Breast epithelium (tissue), 4 donors: Measurements from ENCODE around the gene LRRFIP1. TPM values are rescaled to one million over a fixed set of nuclear protein-coding genes. Genes with fewer than 3 reads are reported as not detected.
"Not testable (repeated sequence)": the region's sequence is repeated elsewhere in the genome, so short reads cannot be mapped to it uniquely, and the experiment has no call there.

Experiments used
- DNase-seq, 2 donors: peaks; one replicate each; pipeline ENCODE4 v3.0.0-alpha.2; 2019; ENCODE audit warnings: low spot score in 2 of 2
- H3K27ac ChIP-seq, 2 donors: fragments of 200-600 bp; sonication (generic) in 1 of 2; one replicate each; pipeline ENCODE4 v1.5.1; 2016 to 2019; ENCODE audit warnings: mild to moderate bottlenecking in 1 of 2
- H3K27me3 ChIP-seq, 2 donors: fragments of 200-600 bp; sonication (generic) in 1 of 2; one replicate each; pipeline versions ENCODE4 v1.5.1 to v1.6.0; 2017 to 2019; ENCODE audit warnings: control low read depth in 1 of 2, mild to moderate bottlenecking in 1 of 2
- H3K36me3 ChIP-seq: fragments of 200-600 bp; one replicate; pipeline ENCODE4 v1.5.1; 2019
- H3K4me1 ChIP-seq, 2 donors: fragments of 200-600 bp; sonication (generic); one replicate each; pipeline ENCODE4 v1.5.1; 2016 to 2019; ENCODE audit warnings: control low read depth in 1 of 2
- H3K4me3 ChIP-seq, 3 donors: fragments of 200-600 bp; sonication (generic); 1 replicate in 2 of 3; 2 replicates in 1 of 3; pipeline ENCODE4 v1.5.1; 2016 to 2019; ENCODE audit warnings: mild to moderate bottlenecking in 3 of 3, moderate library complexity in 2 of 3
- H3K9me3 ChIP-seq, 2 donors: fragments of 200-600 bp; sonication (generic) in 1 of 2; one replicate each; pipeline ENCODE4 v1.5.1; 2016 to 2019; ENCODE audit warnings: control low read depth in 1 of 2
- CTCF ChIP-seq, 3 donors: fragments of 450-650 bp; IDR thresholded peaks; one replicate each; pipeline ENCODE4 v1.5.1; 2016 to 2017; ENCODE audit warnings: antibody characterized with exemption in 3 of 3, mild to moderate bottlenecking in 3 of 3, moderate library complexity in 3 of 3
- POLR2A ChIP-seq: fragments of 450-650 bp; IDR thresholded peaks from one replicate; pipeline ENCODE4 v1.6.1; 2016; ENCODE audit warnings: antibody characterized with exemption, mild to moderate bottlenecking, moderate library complexity
- POLR2AphosphoS5 ChIP-seq, 3 donors: sonication (generic); formaldehyde crosslinking; IDR thresholded peaks; one replicate each; pipeline ENCODE4 v1.6.1; 2017; ENCODE audit warnings: antibody characterized with exemption in 3 of 3
- intact Hi-C: fragments of 100-400 bp; cut with DNase I; formaldehyde crosslinking; loops from one replicate; pipeline ENCODE4 v1.15.1; 2023; ENCODE audit warnings: low total_unique reads
- total RNA-seq, 3 donors: library from RNA; depleted of rRNA; stranded (reverse); fragments of >200 nt; gene quantifications; one replicate each; pipeline ENCODE4 v1.1.0, GENCODE V29; 2016

The LRRFIP1 gene
- total RNA-seq, 3 donors from 2014 or later = 82.6 to 136 (median 130) TPM

- H3K4me1 ChIP-seq = peaks cover 0 to 7% of the 10 kb centered on the region in 2 donors
- no peaks in the 10 kb centered on the region for H3K36me3 ChIP-seq
- no peak for TF ChIP-seq POLR2A
- intact Hi-C loops = no loop called here
- H3K27me3 ChIP-seq = no peaks in the 10 kb centered on the region
- no peak for DNase-seq
- no peaks in the 10 kb centered on the region for H3K9me3 ChIP-seq
- no peak overlapping the region for H3K4me3 ChIP-seq
- H3K27ac ChIP-seq = no peak overlapping the region
These were observed 38.3 kb downstream of the LRRFIP1 start for GRCh38 chr2:237665713-237666143.

GRCh38 chr2:237666606-237667005, 39.2 kb downstream of the LRRFIP1 start:
- intact Hi-C loops = no loop called here
- DNase-seq = no peak
- Histone ChIP-seq H3K27me3 (no peaks in the 10 kb centered on the region), H3K27ac (no peak overlapping the region), H3K4me1 (peaks cover 0 to 7% of the 10 kb centered on the region in 2 donors), H3K9me3 (no peaks in the 10 kb centered on the region), H3K36me3 (no peaks in the 10 kb centered on the region), H3K4me3 (no peak overlapping the region)
- TF ChIP-seq POLR2A = no peak
- no peak for TF ChIP-seq POLR2AphosphoS5 (IDR thresholded peaks at IDR 0.05)
- no peak for TF ChIP-seq CTCF (IDR thresholded peaks at IDR 0.05)

GRCh38 chr2:237667050-237667576, 39.7 kb downstream of the LRRFIP1 start:
- H3K4me1 ChIP-seq, intact Hi-C loops, DNase-seq, H3K9me3 ChIP-seq, H3K4me3 ChIP-seq, H3K27ac ChIP-seq, H3K36me3 ChIP-seq, H3K27me3 ChIP-seq: not testable (repeated sequence)

GRCh38 chr2:237667893-237668292, 40.5 kb downstream of the LRRFIP1 start:
- H3K27ac ChIP-seq = no peak overlapping the region
- intact Hi-C loops = no loop called here
- TF ChIP-seq POLR2A = no peak
- no peak for TF ChIP-seq CTCF (IDR thresholded peaks at IDR 0.05)
- TF ChIP-seq POLR2AphosphoS5 (IDR thresholded peaks at IDR 0.05) = no peak
- H3K9me3 ChIP-seq = no peaks in the 10 kb centered on the region
- no peaks in the 10 kb centered on the region for H3K27me3 ChIP-seq
- no peak for DNase-seq
- no peak overlapping the region for H3K4me3 ChIP-seq
- H3K4me1 ChIP-seq = peaks cover 0 to 3% of the 10 kb centered on the region in 2 donors
- H3K36me3 ChIP-seq = no peaks in the 10 kb centered on the region

GRCh38 chr2:237668440-237668839, 41.1 kb downstream of the LRRFIP1 start:
- intact Hi-C loops = no loop called here
- H3K36me3 ChIP-seq = no peaks in the 10 kb centered on the region
- DNase-seq = no peak
- no peaks in the 10 kb centered on the region for H3K4me1 ChIP-seq
- H3K27ac ChIP-seq = no peak overlapping the region
- no peak overlapping the region for H3K4me3 ChIP-seq
- no peaks in the 10 kb centered on the region for H3K27me3 ChIP-seq
- no peak for TF ChIP-seq POLR2AphosphoS5 (IDR thresholded peaks at IDR 0.05)
- no peak for TF ChIP-seq POLR2A
- TF ChIP-seq CTCF (IDR thresholded peaks at IDR 0.05) = no peak
- H3K9me3 ChIP-seq = no peaks in the 10 kb centered on the region

GRCh38 chr2:237669283-237669627, 41.9 kb downstream of the LRRFIP1 start:
- no peaks in the 10 kb centered on the region for H3K36me3 ChIP-seq
- peaks cover 0 to 3% of the 10 kb centered on the region in 2 donors for H3K4me1 ChIP-seq
- no peak for DNase-seq
- intact Hi-C loops = no loop called here
- no peaks in the 10 kb centered on the region for H3K9me3 ChIP-seq
- no peaks in the 10 kb centered on the region for H3K27me3 ChIP-seq
- H3K27ac ChIP-seq = peak overlapping the region; percentile 41 to 79
- H3K4me3 ChIP-seq = no peak overlapping the region
- TF ChIP-seq POLR2A = no peak
- no peak for TF ChIP-seq POLR2AphosphoS5 (IDR thresholded peaks at IDR 0.05)
- no peak for TF ChIP-seq CTCF (IDR thresholded peaks at IDR 0.05)
